Head of caudate nucleus (tissue), 42 donors: ENCODE data around the gene INSYN1.
A peak's percentile ranks its signal among the peaks of the same experiment; 100 is the strongest.
"Not testable (repeated sequence)": the region's sequence is repeated elsewhere in the genome, so short reads cannot be mapped to it uniquely, and the experiment has no call there.

ENCODE experiments used
- DNase-seq, 42 donors: peaks; one replicate each; pipeline versions ENCODE4 v3.0.0 to v3.0.0-alpha.2; 2020 to 2021; ENCODE audit warnings: mixed read lengths in 7 of 42
- intact Hi-C: fragments of 100-400 bp; cut with DNase I; formaldehyde crosslinking; loops from one replicate; pipeline ENCODE4 v1.15.0; 2022

Gene INSYN1

DNA sequence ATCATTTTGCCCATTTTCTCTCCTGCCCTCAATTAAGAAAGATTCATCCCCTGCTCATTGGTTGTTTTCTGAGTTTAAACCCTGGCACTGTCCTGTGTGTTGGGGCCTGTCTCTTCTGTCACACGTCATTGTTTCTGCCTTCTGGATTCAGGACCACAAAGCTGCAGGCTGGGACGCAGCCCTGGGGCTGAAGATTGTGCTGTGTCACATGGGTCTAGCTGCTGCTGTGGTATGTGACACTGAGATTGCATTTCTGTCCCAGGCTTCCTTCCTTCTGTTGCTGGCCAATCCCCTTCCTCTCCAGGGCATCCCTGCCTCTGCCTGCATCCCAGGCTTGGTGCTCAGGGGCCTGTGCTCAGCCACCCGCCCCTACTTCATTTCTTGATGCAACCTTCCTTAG is 28.9 kb downstream of the INSYN1 start:
- no peak for DNase-seq
- intact Hi-C loops, result no loop called here

DNA sequence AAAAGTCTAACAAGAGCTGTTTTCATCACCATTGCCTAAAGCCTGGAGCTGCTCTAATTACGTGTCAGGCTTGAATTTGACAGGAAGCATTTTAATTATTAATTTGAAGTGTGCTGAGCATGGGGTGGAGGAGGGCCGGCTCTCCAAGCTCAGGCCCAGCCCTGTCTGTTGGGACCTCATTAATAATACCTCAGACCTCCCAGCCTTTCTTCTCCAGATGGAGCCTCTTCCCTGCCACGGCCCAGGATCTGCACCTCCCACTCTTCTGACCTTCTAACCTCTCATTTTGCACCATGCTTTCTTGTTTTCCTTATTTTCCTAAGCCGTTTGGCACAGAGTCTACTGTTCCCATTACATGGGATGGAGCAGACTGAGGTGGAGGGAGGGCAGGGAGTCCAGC is 30.0 kb downstream of the INSYN1 start:
- intact Hi-C loops, result no loop called here

DNA sequence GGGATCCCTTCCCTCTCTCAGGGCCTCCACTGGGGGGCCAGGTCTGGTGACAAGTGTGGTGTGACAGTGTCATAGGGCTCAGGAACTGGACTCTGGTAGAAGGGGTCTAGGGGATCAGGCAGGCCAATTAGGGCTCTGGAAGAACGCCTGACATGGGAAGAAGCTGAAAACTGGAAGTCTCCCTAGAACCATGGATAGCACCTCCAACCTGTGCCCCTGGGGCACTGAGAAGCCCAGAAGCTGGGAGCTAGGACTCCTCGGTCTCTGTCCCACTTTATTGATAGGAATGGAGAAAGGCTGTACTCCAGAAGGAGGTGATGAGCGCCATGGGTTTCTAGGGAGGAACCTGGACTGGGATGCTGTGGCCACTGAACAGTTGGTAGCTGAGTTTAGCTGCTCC is 30.7 kb downstream of the INSYN1 start:
- DNase-seq, result no peak
- intact Hi-C loops, result no loop called here

More for the DNA sequence above, 30.0 kb downstream of the INSYN1 start:
- DNase-seq, result no peak

DNA sequence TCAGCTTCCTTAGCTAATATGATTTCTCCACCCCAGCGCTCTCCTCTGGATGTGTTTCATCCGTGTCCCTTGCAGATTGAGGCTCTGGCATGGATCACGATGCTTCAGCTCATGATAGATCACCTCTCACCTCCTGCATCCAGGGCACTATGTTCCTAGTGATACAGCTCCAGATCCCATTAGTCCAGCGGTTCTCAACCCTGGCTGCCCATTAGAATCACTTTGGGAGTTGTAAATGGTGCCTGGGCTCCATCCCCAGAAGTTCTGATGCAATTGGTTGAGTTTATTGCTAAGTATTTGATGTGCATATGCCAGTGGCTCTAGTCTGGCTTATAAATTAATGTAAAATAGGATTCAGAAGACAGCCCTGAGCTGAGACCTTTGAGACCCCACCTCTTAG is 34.5 kb downstream of the INSYN1 start:
- intact Hi-C loops, result no loop called here
- no peak for DNase-seq

DNA sequence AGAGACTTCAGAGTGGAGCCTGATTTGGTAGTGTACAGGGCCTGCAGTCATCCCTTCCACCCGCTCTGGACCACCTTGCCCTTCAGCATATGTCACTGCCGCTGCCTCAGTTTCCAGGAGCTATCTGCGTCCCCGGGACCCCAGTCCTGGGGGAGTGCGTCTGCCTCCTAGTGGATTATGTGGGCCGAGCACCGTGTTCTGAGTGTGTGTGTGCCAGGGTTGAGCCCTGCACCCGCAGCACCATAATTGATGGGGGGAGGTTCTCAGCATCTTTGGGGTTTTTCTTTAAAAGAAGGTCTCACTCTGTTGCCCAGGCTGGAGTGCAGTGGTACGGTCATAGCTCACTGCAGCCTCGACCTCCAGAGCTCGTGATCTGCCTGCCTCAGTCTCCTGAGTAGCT is 35.3 kb downstream of the INSYN1 start:
- DNase-seq, result no peak
- intact Hi-C loops, result no loop called here

DNA sequence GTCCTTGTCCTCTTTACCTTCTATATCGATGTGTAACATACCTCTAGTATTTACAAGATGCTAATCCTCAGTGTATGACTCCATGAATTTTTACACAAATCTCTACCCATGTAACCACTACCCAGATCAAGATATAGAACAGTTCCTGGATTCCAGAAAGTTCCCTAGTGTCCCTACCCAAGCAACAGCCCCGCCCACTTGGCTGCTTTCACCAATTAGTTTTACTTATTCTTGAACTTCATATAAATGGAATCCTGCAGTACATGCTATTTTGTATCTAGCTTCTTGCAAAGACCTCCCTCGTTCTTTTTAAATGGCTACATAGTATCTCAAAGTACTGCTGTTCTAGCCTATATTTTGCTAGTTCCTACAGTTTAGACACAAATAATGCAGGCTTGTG is 35.9 kb downstream of the INSYN1 start:
- no peak for DNase-seq
- intact Hi-C loops, result no loop called here

DNA sequence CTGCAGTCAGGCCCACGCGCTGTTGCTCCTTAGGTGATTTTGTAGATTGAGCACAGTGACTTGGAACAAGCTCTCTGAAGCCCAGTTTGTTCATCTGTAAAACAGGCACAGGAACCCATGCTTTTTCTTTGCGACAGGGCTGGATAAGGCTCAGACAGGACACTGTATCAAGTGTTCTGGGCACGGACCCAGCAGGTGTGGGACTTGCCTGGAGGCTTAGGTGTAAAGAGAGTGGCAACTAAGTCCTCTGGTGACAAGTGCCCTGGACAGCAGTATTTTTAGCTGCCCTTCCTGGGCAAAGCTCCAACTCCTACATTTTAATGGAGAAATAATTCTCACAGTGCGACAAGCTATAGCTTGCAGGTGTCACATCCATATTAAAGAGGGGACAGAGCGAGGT is 36.7 kb downstream of the INSYN1 start:
- intact Hi-C loops, result no loop called here
- DNase-seq, result no peak

DNA sequence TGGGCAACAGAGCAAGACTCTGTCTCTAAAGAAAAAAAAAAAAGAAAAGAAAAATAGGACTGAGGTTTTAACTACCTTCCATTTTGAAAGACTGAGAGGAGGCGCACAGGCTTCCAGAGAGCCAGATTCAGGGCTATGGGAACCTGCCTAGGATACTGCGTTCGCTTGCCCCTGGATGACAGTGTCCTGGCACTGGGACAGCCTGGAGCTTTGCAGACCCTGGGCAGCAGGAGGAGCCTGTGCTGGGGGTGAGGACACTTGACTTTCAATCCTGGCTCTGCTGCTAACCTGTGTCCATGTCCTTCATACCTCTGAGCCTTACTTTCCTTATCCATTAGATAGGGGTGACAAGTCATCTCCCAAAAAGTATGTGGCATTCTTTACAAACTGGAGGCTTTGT is 37.7 kb downstream of the INSYN1 start:
- DNase-seq, result no peak
- intact Hi-C loops, result no loop called here

DNA sequence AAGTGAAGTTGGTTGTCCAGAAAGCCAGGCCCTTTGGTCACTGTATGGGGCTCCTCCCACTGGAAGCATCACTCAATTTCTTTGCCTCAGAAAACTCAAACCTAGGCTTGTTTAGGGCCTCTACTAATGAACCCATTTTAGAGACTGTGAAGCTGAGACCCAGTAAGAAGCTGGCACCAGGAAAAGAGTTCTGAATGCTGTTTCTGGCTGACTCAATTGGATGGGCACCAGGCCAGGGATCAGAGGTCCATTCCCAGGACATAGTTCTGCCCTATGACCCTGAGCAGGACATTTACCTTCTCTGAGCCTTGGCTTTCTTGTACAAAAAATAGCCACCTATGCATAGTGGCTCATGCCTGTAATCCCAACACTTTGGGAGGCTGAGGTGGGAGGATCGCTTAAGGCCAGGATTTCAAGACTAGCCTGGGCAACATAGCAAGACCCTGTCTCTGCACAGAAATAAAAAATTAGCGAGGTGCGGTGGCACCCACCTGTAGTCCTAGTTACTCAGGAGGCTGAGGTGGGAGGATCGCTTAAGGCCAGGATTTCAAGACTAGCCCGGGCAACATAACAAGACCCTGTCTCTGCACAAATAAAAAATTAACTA is 38.4 kb downstream of the INSYN1 start:
- intact Hi-C loops, result no loop called here
- no peak for DNase-seq

DNA sequence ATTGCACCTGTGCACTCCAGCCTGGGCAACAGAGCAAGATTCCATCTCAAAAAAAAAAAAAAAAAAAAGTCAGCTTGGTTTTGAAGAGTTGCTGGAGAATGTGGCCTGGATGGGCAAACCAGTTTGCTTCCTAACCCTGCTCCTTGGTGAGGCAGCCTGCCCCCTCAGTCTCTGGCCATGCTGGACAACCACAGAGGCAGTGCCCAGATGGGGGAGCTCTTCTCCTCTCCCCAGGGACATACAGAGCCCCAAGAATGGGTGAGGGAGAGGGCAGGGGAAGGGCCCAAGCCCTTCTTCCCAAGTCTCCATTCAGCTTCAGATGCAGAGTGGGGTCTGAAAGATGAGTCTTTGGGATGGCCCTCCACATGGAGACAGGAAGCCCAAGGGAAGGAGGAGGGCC is 41.0 kb downstream of the INSYN1 start:
- intact Hi-C loops, result no loop called here
- peak in 17 of 42 donors; percentile 7 to 47 (median 27) for DNase-seq

DNA sequence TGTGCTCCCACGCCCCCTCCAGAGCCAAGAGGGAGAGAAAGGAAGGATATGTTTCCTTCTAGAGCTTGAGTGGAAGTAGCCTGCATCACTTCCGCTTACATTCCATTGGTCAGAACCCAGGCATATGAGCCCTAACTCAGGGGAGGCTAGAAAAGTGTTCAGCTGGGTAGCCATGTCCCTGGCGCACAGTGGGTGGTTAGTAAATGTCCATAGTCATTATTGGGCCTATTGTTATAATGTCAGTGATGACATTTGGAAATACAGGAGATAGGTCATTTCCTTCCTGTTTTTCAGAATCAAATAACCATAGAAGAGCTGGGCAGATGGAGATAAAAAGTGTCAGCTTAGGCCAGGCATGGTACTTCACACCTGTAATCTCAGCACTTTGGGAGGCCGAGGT is 41.6 kb downstream of the INSYN1 start:
- intact Hi-C loops, result no loop called here
- DNase-seq, result no peak

DNA sequence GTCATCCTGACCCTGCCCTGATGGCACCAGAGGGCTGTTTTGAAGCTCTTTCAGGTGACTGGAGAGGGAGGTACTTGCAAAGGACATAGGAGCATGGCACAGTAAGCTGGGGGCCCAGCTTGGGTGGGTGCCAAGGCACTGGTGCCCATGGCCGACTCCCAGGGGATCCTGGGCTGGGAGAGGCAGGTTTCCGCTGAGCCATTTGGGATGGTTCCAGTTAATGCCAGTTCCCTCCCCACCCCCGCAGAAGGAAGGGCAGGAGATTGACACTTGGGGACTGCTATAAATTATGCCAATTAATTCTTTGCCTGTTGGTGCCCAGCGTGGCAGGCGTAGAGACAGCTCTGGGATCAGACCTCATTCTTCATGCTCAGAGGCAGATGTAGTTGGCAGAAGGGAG is 42.8 kb downstream of the INSYN1 start:
- no peak for DNase-seq
- intact Hi-C loops, result no loop called here

DNA sequence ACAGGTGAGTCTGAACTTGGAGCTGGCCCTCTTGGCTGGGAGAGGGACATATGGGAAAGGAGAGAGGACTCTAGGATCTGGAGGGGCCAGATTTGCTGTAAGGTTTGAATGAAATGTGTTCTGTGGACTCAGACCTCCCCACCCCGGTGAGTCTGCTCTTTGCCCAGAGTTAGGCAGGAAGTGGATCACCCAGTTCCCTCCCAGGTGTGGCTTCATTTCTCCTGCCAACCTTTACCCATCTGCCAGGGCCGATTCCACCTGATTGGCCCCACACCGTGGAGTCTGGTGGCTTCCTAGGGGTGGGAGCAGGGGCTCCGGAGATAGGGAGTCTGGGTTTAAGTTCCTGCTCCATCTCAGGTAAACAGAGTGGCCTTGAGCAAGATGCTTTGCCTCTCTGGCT is 43.5 kb downstream of the INSYN1 start:
- intact Hi-C loops, result loop anchor here (10.0 kb wide), 1 partner anchor 75 kb away; the partner anchor contains the start of gene NPTN
- no peak for DNase-seq

DNA sequence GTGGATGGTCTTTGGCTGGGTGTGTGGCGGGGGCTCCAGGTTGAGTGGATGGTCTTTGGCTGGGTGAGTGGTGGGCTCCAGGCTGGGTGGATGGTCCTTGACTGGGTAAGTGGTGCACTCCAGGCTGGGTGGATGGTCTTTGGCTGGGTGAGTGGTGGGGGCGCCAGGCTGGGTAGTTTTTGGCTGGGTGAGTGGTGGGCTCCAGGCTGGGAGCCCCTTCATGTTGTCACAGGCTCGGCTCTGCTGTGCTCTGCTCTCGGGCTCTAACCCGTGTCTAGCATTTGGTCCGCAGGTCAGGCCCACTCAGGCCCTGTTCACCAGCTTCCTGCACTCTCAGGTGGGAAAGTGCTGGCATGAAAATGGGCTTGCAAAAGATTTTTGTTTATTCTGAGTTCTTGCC is 43.9 kb downstream of the INSYN1 start:
- intact Hi-C loops, result loop anchor here (10.0 kb wide), 1 partner anchor 74 kb away; the partner anchor contains the start of gene NPTN
- no peak for DNase-seq

DNA sequence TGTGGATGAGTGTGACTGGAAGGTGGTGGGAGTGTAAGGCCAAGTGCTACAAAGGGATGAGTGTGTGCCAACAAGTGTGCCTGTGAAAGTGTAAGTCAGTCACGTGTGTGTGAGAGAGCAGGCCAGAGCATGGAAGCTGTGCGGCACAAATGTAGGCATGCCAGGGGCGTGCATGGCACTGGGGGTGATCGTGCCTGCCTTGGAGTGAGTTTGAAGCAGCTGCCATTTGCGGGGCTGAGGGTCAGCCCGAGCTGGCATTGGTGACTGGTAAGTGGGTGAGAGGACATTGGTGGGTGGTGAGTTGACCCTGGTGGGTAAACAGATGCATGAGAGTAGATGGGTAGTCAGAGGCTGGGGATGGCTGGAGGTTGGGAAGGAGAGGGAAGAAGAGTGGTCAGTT is 44.5 kb downstream of the INSYN1 start:
- DNase-seq, result no peak

DNA sequence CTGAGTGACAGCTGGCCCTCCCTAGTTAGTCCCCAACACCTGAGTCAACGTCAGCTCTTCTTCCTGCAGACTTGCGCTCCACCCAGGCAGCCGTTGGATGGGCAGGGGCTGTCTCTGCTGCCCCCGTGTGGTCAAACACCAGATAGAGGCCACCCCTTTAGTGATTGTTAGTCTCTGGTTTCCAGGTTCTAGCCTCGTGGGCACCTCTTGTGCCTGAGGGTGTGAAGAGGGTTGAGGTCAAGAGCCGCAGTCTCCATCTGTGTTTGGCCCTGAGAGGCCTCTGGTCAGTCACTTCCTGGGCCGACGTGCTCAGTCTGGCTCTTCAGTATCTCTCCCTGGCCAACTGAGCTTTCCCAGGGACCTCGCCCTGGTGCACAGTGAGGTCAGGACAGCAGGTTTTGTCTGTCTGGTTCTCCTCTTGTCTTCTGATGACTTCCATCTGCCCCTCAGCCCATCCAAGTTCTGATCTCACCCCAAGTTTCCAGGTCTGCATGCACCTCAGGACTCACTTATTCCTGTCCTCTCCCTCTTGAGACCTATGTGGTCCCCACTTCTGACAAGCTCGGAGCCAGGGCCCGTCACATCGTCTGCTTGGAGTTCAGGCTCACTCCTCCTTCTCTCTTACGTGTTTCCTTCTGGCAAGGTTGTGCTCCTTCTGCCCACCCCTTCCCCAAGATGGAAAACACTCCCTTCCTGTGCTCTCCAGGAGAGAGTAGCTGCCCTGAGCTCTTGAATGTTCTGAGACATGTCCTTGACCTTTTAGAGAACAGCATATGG is 48.1 kb downstream of the INSYN1 start:
- intact Hi-C loops, result loop anchor here (10.0 kb wide), 1 partner anchor 70 kb away; the partner anchor contains the start of gene NPTN
- peak in 41 of 42 donors; percentile 36 to 79 (median 61) for DNase-seq

More for the DNA sequence above, 44.5 kb downstream of the INSYN1 start:
- intact Hi-C loops, result loop anchor here (10.0 kb wide), 1 partner anchor 74 kb away; the partner anchor contains the start of gene NPTN

DNA sequence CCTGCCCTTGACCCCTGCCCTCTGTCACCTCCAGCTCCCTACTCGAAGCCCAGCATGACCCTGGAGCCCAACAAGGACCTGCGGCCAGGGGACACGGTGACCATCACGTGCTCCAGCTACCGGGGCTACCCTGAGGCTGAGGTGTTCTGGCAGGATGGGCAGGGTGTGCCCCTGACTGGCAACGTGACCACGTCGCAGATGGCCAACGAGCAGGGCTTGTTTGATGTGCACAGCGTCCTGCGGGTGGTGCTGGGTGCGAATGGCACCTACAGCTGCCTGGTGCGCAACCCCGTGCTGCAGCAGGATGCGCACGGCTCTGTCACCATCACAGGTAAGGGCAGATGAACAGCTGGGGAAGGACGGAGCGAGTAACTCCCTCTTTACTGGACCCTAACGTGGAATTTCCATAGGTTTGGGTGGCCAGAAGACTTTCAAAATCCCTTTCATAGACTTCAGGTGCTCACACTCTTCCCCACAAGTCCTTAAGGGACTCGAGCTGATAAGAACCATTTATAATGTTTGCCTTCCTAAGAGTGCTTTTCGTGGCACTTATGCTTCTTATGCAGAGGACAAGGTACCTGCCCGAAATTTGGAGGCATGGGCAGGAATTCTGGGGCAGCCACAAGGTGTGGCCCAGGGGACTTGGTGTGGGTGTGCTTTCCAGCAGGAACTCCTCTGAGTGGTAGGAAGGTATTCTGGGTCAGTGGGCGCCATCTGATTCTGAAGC is 48.8 kb downstream of the INSYN1 start:
- DNase-seq, result not testable (repeated sequence)
- intact Hi-C loops, result loop anchor here (10.0 kb wide), 1 partner anchor 70 kb away; the partner anchor contains the start of gene NPTN

DNA sequence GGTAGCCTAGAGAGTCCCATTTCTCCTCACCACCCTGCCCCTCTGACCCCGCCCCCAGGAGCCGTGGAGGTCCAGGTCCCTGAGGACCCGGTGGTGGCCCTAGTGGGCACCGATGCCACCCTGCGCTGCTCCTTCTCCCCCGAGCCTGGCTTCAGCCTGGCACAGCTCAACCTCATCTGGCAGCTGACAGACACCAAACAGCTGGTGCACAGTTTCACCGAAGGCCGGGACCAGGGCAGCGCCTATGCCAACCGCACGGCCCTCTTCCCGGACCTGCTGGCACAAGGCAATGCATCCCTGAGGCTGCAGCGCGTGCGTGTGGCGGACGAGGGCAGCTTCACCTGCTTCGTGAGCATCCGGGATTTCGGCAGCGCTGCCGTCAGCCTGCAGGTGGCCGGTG is 49.5 kb downstream of the INSYN1 start:
- DNase-seq, result not testable (repeated sequence)
- intact Hi-C loops, result loop anchor here (10.0 kb wide), 1 partner anchor 69 kb away; the partner anchor contains the start of gene NPTN

DNA sequence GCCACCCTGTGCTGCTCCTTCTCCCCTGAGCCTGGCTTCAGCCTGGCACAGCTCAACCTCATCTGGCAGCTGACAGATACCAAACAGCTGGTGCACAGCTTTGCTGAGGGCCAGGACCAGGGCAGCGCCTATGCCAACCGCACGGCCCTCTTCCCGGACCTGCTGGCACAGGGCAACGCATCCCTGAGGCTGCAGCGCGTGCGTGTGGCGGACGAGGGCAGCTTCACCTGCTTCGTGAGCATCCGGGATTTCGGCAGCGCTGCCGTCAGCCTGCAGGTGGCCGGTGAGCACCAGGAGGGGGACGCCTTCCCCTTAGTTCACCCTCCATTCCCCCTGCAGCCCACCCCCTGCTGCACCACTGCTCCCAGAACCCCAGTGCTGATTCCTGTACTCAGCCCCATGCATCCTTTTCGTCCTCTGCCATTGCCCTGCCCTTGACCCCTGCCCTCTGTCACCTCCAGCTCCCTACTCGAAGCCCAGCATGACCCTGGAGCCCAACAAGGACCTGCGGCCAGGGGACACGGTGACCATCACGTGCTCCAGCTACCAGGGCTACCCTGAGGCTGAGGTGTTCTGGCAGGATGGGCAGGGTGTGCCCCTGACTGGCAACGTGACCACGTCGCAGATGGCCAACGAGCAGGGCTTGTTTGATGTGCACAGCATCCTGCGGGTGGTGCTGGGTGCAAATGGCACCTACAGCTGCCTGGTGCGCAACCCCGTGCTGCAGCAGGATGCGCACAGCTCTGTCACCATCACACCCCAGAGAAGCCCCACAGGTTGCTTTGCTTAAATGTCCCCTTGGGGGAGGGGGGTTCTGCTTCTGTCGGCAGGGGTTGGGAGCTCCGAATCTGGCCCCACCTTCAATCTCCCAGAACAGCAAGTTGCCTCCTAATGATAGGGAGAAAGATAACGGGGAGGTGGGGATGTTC is 50.6 kb downstream of the INSYN1 start:
- not testable (repeated sequence) for DNase-seq
- intact Hi-C loops, result loop anchor here (10.0 kb wide), 1 partner anchor 68 kb away; the partner anchor contains the start of gene NPTN
